Kidney epithelial cell (primary cell): ENCODE measurements around the gene TMEM86A. TPM values are rescaled to one million over a fixed set of nuclear protein-coding genes. Genes with fewer than 3 reads are reported as not detected.
"Not testable (repeated sequence)": the region's sequence is repeated elsewhere in the genome, so short reads cannot be mapped to it uniquely, and the experiment has no call there.

Source experiments
- DNase-seq: peaks from one replicate; pipeline ENCODE4 v3.0.0-alpha.2; 2010; ENCODE audit warnings: low read depth
- H3K27me3 ChIP-seq: 2 replicates; pipeline ENCODE4 v1.6.0; 2011; ENCODE audit warnings: low read length; ENCODE audit not compliant: control insufficient read depth, insufficient read depth
- H3K36me3 ChIP-seq: 2 replicates; pipeline ENCODE4 v1.5.1; 2011; ENCODE audit warnings: low read length; ENCODE audit not compliant: control insufficient read depth, insufficient read depth
- H3K4me3 ChIP-seq: 2 replicates; pipeline ENCODE4 v1.5.1; 2011; ENCODE audit warnings: low read depth, mild to moderate bottlenecking, control low read depth, low read length
- total RNA-seq: library from RNA; depleted of rRNA; stranded (reverse); fragments of >200 nt; gene quantifications from 2 replicates; pipeline ENCODE4 v1.2.3, GENCODE V29; 2015
- TF ChIP-seq, protein P1 (sequence below): IDR thresholded peaks from 2 replicates; pipeline ENCODE4 v1.5.1; 2011; ENCODE audit warnings: mild to moderate bottlenecking, moderate library complexity, low read length, control low read depth, inconsistent platforms; ENCODE audit not compliant: insufficient read depth, poor library complexity, severe bottlenecking

Gene TMEM86A
- 3.1 and 5.0 TPM in 2 replicates for total RNA-seq

- TF ChIP-seq, protein P1, sequence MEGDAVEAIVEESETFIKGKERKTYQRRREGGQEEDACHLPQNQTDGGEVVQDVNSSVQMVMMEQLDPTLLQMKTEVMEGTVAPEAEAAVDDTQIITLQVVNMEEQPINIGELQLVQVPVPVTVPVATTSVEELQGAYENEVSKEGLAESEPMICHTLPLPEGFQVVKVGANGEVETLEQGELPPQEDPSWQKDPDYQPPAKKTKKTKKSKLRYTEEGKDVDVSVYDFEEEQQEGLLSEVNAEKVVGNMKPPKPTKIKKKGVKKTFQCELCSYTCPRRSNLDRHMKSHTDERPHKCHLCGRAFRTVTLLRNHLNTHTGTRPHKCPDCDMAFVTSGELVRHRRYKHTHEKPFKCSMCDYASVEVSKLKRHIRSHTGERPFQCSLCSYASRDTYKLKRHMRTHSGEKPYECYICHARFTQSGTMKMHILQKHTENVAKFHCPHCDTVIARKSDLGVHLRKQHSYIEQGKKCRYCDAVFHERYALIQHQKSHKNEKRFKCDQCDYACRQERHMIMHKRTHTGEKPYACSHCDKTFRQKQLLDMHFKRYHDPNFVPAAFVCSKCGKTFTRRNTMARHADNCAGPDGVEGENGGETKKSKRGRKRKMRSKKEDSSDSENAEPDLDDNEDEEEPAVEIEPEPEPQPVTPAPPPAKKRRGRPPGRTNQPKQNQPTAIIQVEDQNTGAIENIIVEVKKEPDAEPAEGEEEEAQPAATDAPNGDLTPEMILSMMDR: no peak
- Histone ChIP-seq H3K36me3 (no peaks in the 10 kb centered on the region), H3K27me3 (no peaks in the 10 kb centered on the region), H3K4me3 (peak within 1 kb of the TSS; percentile 55)
- DNase-seq: peak; percentile 39
Observed at GRCh38 chr11:18698341-18699268, at the start of gene TMEM86A. Gene TMEM86A, plus strand, starts transcription at chr11:18698779. Its CDS starts 108 bp downstream, at chr11:18698887.

GRCh38 chr11:18650353-18650752 is 48.2 kb upstream of the TMEM86A start:
- TF ChIP-seq, protein P1: no peak

GRCh38 chr11:18650859-18651557 is 47.6 kb upstream of the TMEM86A start:
- TF ChIP-seq, protein P1: peak; percentile 51
- no peak for DNase-seq
- no peaks in the 10 kb centered on the region for H3K36me3 ChIP-seq

More at GRCh38 chr11:18650353-18650752, 48.2 kb upstream of the TMEM86A start:
- H3K27me3 ChIP-seq: no peaks in the 10 kb centered on the region
- H3K36me3 ChIP-seq: no peaks in the 10 kb centered on the region
- H3K4me3 ChIP-seq: no peak overlapping the region
- DNase-seq: no peak

DNA sequence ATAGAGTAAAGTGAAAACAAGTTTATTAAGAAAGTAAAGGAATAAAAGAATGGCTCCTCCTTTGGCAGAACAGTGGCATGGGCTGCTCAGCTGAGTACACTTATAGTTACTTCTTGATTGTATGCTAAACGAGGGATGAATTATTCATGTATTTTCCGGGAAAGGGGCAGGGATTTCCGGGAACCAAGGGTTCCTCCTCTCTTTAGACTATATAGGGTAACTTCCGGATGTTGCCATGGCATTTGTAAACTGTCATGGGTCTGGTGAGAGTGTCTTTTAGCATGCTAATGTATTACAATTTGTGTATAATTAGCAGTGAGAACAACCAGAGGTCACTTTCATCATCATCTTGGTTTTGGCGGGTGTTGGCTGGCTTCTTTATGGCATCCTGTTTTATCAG is 40.9 kb upstream of the TMEM86A start:
- TF ChIP-seq, protein P1: no peak
- Histone ChIP-seq H3K27me3 (no peaks in the 10 kb centered on the region), H3K4me3 (no peak overlapping the region), H3K36me3 (no peaks in the 10 kb centered on the region)
- no peak for DNase-seq

More at GRCh38 chr11:18650859-18651557, 47.6 kb upstream of the TMEM86A start:
- Histone ChIP-seq H3K27me3 (no peaks in the 10 kb centered on the region), H3K4me3 (no peak overlapping the region)

- H3K4me3 ChIP-seq, H3K36me3 ChIP-seq, H3K27me3 ChIP-seq, DNase-seq: not testable (repeated sequence)
Observed at GRCh38 chr11:18665353-18665872, 33.2 kb upstream of the TMEM86A start.

DNA sequence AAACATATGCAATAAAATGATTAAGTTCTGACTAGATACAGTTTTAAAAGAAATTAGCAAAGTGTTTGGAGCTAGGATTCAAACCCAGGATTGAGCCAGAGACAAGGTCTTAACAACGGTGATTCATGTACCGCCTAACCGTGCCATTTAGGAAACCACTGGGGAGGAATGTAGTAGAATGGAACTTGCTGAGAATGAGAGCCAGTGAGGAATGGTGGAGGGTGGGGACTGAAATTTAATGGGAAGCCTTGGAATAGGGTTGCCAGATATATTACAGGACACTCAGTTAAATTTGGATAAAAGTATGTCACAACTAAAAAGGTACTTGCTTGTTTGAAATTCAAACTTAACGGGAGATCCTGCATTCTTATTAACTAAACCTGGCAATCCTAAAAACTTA is 30.4 kb upstream of the TMEM86A start:
- Histone ChIP-seq H3K27me3 (no peaks in the 10 kb centered on the region), H3K36me3 (no peaks in the 10 kb centered on the region), H3K4me3 (no peak overlapping the region)
- DNase-seq: no peak
- TF ChIP-seq, protein P1: no peak
